Mesendoderm (in vitro differentiated cells): Measurements from ENCODE around the gene PODXL.
"Not testable (repeated sequence)": the region's sequence is repeated elsewhere in the genome, so short reads cannot be mapped to it uniquely, and the experiment has no call there.

Experiments used
- DNase-seq: peaks from one replicate; pipeline ENCODE4 v3.0.0; 2013
- H2AK5ac ChIP-seq: 2 replicates; pipeline ENCODE4 v1.6.1; 2013; ENCODE audit warnings: low read length, inconsistent platforms
- H2BK120ac ChIP-seq: 2 replicates; pipeline ENCODE4 v1.6.1; 2013; ENCODE audit warnings: low read depth, mild to moderate bottlenecking, low read length, moderate library complexity, mixed read lengths
- H2BK15ac ChIP-seq: replicated peaks from 2 replicates; pipeline ENCODE4 v1.6.1; 2013; ENCODE audit warnings: low read depth, mild to moderate bottlenecking, moderate library complexity
- H2BK5ac ChIP-seq: 2 replicates; pipeline ENCODE4 v1.6.1; 2013; ENCODE audit warnings: low read length, inconsistent platforms
- H3K18ac ChIP-seq: 2 replicates; pipeline ENCODE4 v1.6.1; 2013; ENCODE audit warnings: mild to moderate bottlenecking, low read length, mixed read lengths
- H3K23ac ChIP-seq: one replicate; pipeline ENCODE4 v1.6.1; 2013; ENCODE audit warnings: low read length
- H3K27ac ChIP-seq: 2 replicates; pipeline ENCODE4 v1.5.1; 2013; ENCODE audit warnings: low read depth, mild to moderate bottlenecking, inconsistent platforms, low read length, moderate library complexity
- H3K27me3 ChIP-seq: 2 replicates; pipeline ENCODE4 v1.6.1; 2013; ENCODE audit warnings: low read length, control low read depth, mild to moderate bottlenecking, inconsistent platforms; ENCODE audit not compliant: insufficient read depth, poor library complexity
- H3K36me3 ChIP-seq: 2 replicates; pipeline ENCODE4 v1.6.1; 2013; ENCODE audit warnings: low read length, inconsistent platforms; ENCODE audit not compliant: control insufficient read depth, insufficient read depth
- H3K4ac ChIP-seq: one replicate; pipeline ENCODE4 v1.6.1; 2013; ENCODE audit warnings: low read depth, mild to moderate bottlenecking, low read length, moderate library complexity
- H3K4me1 ChIP-seq: 2 replicates; pipeline ENCODE4 v1.6.1; 2013; ENCODE audit warnings: low read depth, low read length, inconsistent platforms; ENCODE audit not compliant: control insufficient read depth
- H3K4me2 ChIP-seq: 2 replicates; pipeline ENCODE4 v1.6.1; 2013; ENCODE audit warnings: low read length
- H3K4me3 ChIP-seq: 2 replicates; pipeline ENCODE4 v1.5.1; 2013; ENCODE audit warnings: mild to moderate bottlenecking, low read length
- H3K56ac ChIP-seq: one replicate; pipeline ENCODE4 v1.6.1; 2013; ENCODE audit warnings: low read length
- H3K79me1 ChIP-seq: 2 replicates; pipeline ENCODE4 v1.6.1; 2013; ENCODE audit warnings: low read length, inconsistent platforms
- H3K79me2 ChIP-seq: 2 replicates; pipeline ENCODE4 v1.6.1; 2013; ENCODE audit warnings: mild to moderate bottlenecking, low read length; ENCODE audit not compliant: control insufficient read depth, insufficient read depth
- H3K9ac ChIP-seq: 2 replicates; pipeline ENCODE4 v1.6.1; 2013; ENCODE audit warnings: low read length, inconsistent platforms
- H4K5ac ChIP-seq: one replicate; pipeline ENCODE4 v1.6.1; 2013; ENCODE audit warnings: low read length
- H4K8ac ChIP-seq: one replicate; pipeline ENCODE4 v1.6.1; 2013; ENCODE audit warnings: low read depth, mild to moderate bottlenecking, control low read depth, low read length, moderate library complexity
- WGBS: extraction: QIAGEN DNeasy Blood & Tissue Kit; methylation state at CpG from one replicate; pipeline ENCODE4 v1.1.7; 2013; ENCODE audit warnings: low lambda C conversion rate, missing lambda C conversion rate; ENCODE audit not compliant: insufficient coverage; ENCODE audit errors: extremely low coverage; 5-methylcytosine and 5-hydroxymethylcytosine counted together

Gene PODXL

DNA sequence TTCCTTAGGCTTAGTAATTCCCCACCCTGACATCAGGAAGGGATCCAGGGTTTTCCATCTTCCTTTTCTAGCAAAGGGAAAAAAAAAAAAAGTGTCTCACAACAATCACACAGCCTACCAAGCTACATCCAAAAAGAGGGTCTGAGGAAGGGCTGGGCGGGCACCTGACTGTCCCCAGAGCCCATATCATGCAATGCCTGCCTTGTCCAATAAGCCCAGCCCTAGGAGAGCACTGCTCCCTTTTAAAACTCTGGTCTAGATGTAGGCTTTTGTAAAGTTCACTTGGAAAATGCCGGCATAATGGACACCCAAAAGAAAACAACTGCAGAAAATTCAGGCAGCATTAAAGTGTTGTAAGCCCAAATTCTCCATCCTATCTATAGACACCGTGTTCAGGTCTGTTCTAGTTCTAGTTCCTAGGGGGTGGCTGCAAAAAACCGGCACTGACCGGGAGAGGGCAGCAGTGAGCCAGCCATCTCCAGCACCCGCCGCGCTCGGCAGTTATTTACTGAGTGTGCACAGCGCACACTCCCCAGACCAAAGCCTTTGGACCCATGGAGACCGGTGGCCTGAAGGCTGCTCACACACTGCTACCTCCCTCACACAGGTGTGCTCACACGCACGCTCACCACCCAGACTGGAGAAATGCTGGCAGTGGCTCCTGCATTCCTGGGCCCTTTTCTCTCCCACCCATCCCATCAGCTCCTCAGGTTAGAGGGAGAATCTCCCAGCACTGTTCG is 48.7 kb downstream of the PODXL start:
- H4K8ac ChIP-seq = no peak overlapping the region
- H3K4me1 ChIP-seq = no peaks in the 10 kb centered on the region
- H3K4ac ChIP-seq = no peak overlapping the region
- peaks cover 21% of the 10 kb centered on the region for H3K36me3 ChIP-seq
- no peak overlapping the region for H3K56ac ChIP-seq
- no peak overlapping the region for H2BK15ac ChIP-seq
- H3K4me3 ChIP-seq = no peak overlapping the region
- no peak overlapping the region for H3K23ac ChIP-seq
- H3K79me2 ChIP-seq = peaks cover 22% of the 10 kb centered on the region
- no peak overlapping the region for H2BK120ac ChIP-seq
- peaks cover 8% of the 10 kb centered on the region for H3K79me1 ChIP-seq
- DNase-seq = peak; percentile 53
- H3K18ac ChIP-seq = no peak overlapping the region
- H4K5ac ChIP-seq = no peak overlapping the region
- H3K9ac ChIP-seq = no peak overlapping the region
- no peak overlapping the region for H3K4me2 ChIP-seq
- WGBS = no CpG with 5 or more reads among the region's 14 CpGs
- no peak overlapping the region for H2AK5ac ChIP-seq
- H2BK5ac ChIP-seq = no peak overlapping the region
- H3K27ac ChIP-seq = no peak overlapping the region
- no peaks in the 10 kb centered on the region for H3K27me3 ChIP-seq

DNA sequence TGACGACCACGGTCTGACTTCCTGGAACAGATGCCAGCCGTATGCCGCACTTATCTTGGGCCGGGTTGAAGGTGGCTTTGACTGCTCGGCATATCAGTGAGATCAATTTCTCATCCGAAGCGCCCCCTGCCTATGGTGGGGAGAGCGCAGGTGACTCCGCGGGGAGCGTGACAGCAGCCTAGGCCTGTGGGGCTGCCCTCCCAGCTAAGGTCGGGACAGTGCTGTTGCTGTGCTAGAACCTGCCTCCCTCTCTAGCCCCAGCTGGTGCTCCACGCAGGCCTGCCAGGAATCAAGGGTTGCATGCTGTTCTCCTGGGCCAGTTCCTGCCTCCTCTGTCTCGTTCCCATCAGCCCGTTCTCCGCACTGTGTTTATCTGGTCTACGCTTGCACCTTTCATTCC is 49.8 kb downstream of the PODXL start:
- Histone ChIP-seq H2BK15ac (no peak overlapping the region), H3K18ac (no peak overlapping the region), H3K56ac (no peak overlapping the region), H3K36me3 (peaks cover 22% of the 10 kb centered on the region), H2BK120ac (no peak overlapping the region), H3K4me2 (no peak overlapping the region), H3K79me2 (peaks cover 12% of the 10 kb centered on the region), H3K27me3 (no peaks in the 10 kb centered on the region), H4K8ac (no peak overlapping the region), H3K79me1 (peaks cover 2% of the 10 kb centered on the region), H3K4ac (no peak overlapping the region), H3K4me1 (no peaks in the 10 kb centered on the region), H2AK5ac (no peak overlapping the region), H3K23ac (no peak overlapping the region), H3K9ac (no peak overlapping the region), H3K4me3 (no peak overlapping the region), H2BK5ac (no peak overlapping the region), H4K5ac (no peak overlapping the region), H3K27ac (no peak overlapping the region)
- WGBS = no CpG with 5 or more reads among the region's 18 CpGs
- no peak for DNase-seq

DNA sequence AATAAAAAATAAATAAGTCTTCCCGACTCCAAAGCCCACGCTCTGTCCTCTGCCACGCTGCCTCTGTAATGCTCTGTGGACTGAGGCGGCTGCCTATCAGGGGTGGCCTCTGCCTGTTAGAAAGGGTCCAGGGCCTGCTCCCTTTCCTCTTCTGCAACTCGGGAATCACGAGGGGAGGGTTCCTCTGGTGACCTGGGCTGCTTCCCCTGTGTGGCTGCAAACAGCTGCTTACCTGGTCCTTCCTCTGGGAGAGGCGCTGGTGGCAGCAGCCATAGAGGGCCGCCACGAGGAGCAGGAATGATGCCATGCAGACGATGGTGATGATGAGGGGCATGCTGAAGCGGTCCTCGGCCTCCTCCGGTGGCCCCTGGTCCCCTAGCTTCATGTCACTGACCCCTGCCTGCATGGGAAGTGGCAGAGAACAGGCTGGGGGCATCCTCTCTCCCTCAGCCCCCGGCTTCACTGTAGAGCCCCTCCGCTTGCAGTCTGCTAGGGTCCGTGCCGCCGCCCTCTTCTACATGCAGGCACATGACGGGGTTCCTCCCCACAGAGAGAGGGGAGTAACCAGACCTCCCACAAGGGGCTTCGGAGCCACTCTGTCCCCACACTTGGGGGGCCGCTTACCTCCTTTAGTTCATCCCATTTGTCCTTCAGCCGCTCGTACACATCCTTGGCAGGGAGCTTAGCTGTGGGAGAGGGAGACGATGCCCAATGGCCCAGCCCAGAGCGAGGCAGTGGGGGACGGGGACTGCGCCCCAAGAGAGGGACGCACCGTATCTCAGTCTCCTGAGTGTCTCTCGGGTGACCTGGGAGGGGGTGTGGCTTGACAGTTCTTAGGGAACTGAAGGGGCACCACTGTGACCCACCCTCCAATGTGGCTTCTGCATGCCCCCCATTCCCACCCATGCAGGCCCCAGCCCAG is 50.5 kb downstream of the PODXL start:
- H2BK120ac ChIP-seq = no peak overlapping the region
- H3K79me2 ChIP-seq = peaks cover 5% of the 10 kb centered on the region
- H2BK15ac ChIP-seq = no peak overlapping the region
- H3K27me3 ChIP-seq = no peaks in the 10 kb centered on the region
- H3K23ac ChIP-seq = no peak overlapping the region
- H4K5ac ChIP-seq = no peak overlapping the region
- no peaks in the 10 kb centered on the region for H3K4me1 ChIP-seq
- H3K27ac ChIP-seq = no peak overlapping the region
- DNase-seq = no peak
- no peak overlapping the region for H3K56ac ChIP-seq
- WGBS = no CpG with 5 or more reads among the region's 30 CpGs
- no peak overlapping the region for H3K4me3 ChIP-seq
- no peak overlapping the region for H3K4me2 ChIP-seq
- H2AK5ac ChIP-seq = no peak overlapping the region
- peaks cover 22% of the 10 kb centered on the region for H3K36me3 ChIP-seq
- no peak overlapping the region for H3K4ac ChIP-seq
- peaks cover 2% of the 10 kb centered on the region for H3K79me1 ChIP-seq
- no peak overlapping the region for H3K18ac ChIP-seq
- no peak overlapping the region for H3K9ac ChIP-seq
- no peak overlapping the region for H4K8ac ChIP-seq
- H2BK5ac ChIP-seq = no peak overlapping the region

DNA sequence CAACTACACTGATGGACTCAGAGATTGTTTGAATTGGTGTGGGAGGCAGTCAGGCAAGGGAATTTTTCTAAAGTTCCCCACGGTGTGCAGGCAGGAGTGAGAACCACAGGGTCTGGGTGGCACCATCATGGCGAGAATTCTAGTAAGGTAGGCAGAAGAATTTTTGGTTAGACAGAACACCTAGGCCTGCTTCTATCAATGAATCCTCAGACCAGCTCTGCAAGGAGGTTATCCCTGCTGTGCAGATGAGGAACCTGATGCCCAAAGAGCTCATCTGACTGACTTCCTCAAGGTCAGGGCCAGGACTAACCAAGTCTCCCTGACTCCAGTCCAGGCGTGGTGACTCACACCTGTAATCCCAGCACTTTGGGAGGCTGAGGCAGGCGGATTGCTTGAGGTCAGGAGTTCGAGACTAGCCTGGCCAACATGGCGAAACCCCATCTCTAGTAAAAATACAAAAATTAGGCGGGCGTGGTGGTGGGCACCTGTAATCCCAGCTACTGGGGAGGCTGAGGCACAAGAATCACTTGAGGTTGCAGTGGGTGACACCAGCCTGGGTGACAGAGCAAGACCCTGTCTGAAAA is 51.3 kb downstream of the PODXL start:
- H3K23ac ChIP-seq, H2BK5ac ChIP-seq, H3K9ac ChIP-seq, H3K79me2 ChIP-seq, H3K4me2 ChIP-seq, H3K4me1 ChIP-seq, DNase-seq, H3K27me3 ChIP-seq, H3K4ac ChIP-seq, H3K56ac ChIP-seq, H2AK5ac ChIP-seq, H4K8ac ChIP-seq, H2BK120ac ChIP-seq, H2BK15ac ChIP-seq, H3K4me3 ChIP-seq, H3K27ac ChIP-seq, H3K18ac ChIP-seq, H4K5ac ChIP-seq, H3K79me1 ChIP-seq: not testable (repeated sequence)
- H3K36me3 ChIP-seq = peaks cover 19% of the 10 kb centered on the region
- WGBS = no CpG with 5 or more reads among the region's 8 CpGs

DNA sequence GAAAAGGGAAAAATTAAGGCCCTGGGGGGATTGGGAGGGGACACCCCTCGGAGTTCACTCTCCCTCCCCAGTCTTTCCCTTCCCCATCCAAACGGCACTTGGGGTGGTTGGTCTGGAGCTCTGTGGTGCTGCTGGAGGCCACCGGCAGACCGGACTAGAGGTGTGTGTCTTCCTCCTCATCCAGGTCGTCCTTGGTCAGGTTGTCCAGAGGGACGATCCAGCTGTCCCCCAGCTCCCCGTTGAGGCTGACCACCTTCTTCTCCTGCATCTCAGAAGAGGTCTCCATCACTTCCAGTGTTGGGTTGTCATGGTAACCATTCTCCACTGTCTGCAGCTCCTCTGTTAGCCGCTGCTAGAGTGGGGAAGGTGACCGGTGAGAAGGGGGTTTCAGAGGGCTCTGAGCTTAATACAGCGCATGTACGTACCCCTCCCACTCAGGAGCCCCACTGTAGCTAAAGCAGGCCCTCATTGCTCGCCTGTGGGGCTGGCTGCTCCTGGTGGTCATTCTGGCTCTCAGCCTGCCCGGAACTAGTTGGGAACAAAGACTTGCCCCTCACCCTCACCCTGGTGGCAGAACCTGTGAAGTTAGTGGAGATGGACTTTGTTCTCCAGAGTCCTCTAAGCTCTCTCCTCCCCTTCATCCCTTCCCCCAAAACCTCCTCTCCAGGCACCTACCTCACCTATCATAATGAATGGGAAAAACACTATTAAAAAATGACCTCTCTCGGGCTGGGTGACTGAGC is 52.1 kb downstream of the PODXL start:
- Histone ChIP-seq H3K18ac (no peak overlapping the region), H3K4me1 (no peaks in the 10 kb centered on the region), H3K9ac (no peak overlapping the region), H3K79me2 (peaks cover 2% of the 10 kb centered on the region), H2AK5ac (no peak overlapping the region), H4K8ac (no peak overlapping the region), H2BK15ac (no peak overlapping the region), H2BK5ac (no peak overlapping the region), H3K36me3 (peaks cover 19% of the 10 kb centered on the region), H3K27me3 (no peaks in the 10 kb centered on the region), H4K5ac (no peak overlapping the region), H3K79me1 (peaks cover 2% of the 10 kb centered on the region), H3K23ac (no peak overlapping the region), H3K4me3 (no peak overlapping the region), H3K27ac (no peak overlapping the region), H2BK120ac (no peak overlapping the region), H3K4ac (no peak overlapping the region), H3K56ac (no peak overlapping the region), H3K4me2 (no peak overlapping the region)
- no peak for DNase-seq
- WGBS = no CpG with 5 or more reads among the region's 14 CpGs
